CD4-positive, alpha-beta T cell treated with Interleukin-4 for 1 hour (primary cell): Measurements from ENCODE around the gene PCDHGB7.
"Not testable (repeated sequence)": the region's sequence is repeated elsewhere in the genome, so short reads cannot be mapped to it uniquely, and the experiment has no call there.

Source experiments
- DNase-seq, 2 donors: peaks; one replicate each; pipeline ENCODE4 v3.0.0-alpha.2; 2020 to 2022

PCDHGB7 gene

DNA sequence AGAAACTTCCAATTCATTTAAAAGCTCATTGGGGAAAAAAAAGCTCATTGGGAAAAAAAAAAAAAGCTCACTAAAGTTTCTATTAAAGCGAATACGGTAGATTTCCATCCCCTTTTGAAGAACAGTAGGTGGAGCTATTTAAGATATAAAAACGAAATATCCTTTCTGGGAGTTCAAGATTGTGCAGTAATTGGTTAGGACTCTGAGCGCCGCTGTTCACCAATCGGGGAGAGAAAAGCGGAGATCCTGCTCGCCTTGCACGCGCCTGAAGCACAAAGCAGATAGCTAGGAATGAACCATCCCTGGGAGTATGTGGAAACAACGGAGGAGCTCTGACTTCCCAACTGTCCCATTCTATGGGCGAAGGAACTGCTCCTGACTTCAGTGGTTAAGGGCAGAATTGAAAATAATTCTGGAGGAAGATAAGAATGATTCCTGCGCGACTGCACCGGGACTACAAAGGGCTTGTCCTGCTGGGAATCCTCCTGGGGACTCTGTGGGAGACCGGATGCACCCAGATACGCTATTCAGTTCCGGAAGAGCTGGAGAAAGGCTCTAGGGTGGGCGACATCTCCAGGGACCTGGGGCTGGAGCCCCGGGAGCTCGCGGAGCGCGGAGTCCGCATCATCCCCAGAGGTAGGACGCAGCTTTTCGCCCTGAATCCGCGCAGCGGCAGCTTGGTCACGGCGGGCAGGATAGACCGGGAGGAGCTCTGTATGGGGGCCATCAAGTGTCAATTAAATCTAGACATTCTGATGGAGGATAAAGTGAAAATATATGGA lies 13.0 kb downstream of the PCDHGB7 start, which contains the start of gene PCDHGA12:
TSS of gene PCDHGA12 (plus strand) at position 176 of the 782 bp plus-strand sequence. CDS start at position 429, 253 bp downstream.
- DNase-seq, result peak; percentile 27 to 42

GRCh38 chr5:141431286-141431685 lies 13.8 kb downstream of the PCDHGB7 start:
- DNase-seq, result no peak

DNA sequence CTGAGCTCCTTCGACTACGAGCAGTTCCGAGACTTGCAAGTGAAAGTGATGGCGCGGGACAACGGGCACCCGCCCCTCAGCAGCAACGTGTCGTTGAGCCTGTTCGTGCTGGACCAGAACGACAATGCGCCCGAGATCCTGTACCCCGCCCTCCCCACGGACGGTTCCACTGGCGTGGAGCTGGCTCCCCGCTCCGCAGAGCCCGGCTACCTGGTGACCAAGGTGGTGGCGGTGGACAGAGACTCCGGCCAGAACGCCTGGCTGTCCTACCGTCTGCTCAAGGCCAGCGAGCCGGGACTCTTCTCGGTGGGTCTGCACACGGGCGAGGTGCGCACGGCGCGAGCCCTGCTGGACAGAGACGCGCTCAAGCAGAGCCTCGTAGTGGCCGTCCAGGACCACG lies 14.8 kb downstream of the PCDHGB7 start:
- not testable (repeated sequence) for DNase-seq

DNA sequence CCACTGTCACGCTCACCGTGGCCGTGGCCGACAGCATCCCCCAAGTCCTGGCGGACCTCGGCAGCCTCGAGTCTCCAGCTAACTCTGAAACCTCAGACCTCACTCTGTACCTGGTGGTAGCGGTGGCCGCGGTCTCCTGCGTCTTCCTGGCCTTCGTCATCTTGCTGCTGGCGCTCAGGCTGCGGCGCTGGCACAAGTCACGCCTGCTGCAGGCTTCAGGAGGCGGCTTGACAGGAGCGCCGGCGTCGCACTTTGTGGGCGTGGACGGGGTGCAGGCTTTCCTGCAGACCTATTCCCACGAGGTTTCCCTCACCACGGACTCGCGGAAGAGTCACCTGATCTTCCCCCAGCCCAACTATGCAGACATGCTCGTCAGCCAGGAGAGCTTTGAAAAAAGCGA lies 15.2 kb downstream of the PCDHGB7 start:
- not testable (repeated sequence) for DNase-seq

- no peak for DNase-seq
Measured at GRCh38 chr5:141434006-141434405, 16.5 kb downstream of the PCDHGB7 start.

GRCh38 chr5:141437221-141437620 lies 19.7 kb downstream of the PCDHGB7 start:
- DNase-seq, result no peak

DNA sequence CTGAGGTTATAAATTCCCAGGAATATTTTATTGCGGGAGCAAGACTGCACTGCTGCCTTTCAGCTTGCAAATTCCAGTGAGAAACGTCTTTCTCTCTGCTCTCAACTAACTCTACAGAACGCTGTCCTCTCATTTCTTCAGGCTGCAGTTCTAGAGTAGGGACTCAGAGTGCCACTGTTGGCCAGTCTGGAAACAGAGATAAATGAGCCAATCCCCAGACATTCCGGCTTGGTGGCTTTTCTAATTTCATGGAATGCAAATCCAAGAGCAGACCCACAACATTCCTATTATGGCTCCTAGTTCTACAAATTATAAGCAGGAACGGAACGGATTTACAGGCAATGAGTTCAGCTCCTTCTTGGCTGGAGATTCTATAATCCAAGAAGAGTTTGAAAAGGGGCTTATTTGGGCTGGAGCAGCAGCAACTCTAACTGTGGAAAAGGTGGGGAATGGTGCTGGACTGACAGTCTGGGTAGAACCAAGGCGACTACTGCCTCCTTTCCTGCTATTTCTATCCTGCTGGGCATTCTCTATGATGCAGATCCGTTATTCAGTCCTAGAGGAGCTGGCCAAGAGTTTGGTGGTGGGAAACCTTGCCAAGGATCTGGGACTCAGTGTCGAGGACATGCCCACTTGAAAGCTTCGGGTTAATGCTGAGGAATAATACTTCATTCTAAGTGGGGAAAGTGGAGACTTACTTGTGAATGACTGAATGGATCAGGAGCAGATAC lies 22.1 kb downstream of the PCDHGB7 start:
- DNase-seq, result no peak

DNA sequence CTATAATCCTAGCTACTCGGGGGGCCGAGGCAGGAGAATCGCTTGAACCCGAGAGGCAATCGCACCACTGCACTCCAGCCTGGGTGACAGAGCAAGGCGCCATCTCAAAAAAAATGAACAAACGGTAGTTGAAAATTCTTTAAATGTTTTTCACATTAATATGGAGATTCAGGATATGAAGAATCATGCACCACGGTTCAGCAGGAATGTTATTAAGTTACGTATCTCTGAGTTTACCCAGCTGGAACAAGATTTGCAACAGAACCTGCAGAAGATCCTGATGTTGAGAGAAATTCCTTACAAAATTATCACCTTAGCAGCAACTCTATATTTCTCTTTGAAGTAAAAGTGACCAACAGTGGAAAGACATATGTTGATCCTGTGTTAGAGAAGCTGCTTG lies 22.9 kb downstream of the PCDHGB7 start:
- no peak for DNase-seq

GRCh38 chr5:141441571-141442170 lies 24.2 kb downstream of the PCDHGB7 start:
- no peak for DNase-seq

DNA sequence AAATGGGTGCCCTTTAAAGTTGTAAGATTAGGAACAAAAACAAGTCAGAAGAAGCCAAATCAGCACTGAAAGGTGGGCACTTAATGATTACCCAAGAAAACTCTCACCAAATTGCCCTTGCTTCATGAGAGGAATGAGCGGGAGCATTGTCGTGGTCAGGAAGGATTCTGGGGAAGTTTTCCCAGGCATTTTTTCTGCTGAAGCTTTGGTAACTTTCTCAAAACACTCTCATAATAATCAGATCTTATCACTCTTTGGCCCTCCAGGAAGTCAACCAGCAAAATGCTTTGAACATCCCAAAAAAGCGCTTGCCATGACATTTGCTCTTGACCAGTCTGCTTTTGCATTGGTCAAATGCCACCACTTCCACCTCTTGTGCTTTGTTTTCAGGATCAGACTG lies 47.9 kb downstream of the PCDHGB7 start:
- no peak for DNase-seq
